IPS DF 4.7 (cell line): ENCODE results near the gene LGALS4.
"Not testable (repeated sequence)": the region's sequence is repeated elsewhere in the genome, so short reads cannot be mapped to it uniquely, and the experiment has no call there.

Experiments
- DNase-seq: peaks from one replicate; pipeline ENCODE4 v3.0.0-alpha.2; 2013; ENCODE audit warnings: low spot score; ENCODE audit errors: extremely low read depth

The LGALS4 gene

GRCh38 chr19:38842439-38843174 lies 29.9 kb upstream of the LGALS4 start:
- no peak for DNase-seq

GRCh38 chr19:38841787-38842438 lies 29.2 kb upstream of the LGALS4 start:
- DNase-seq = no peak

GRCh38 chr19:38841180-38841766 lies 28.5 kb upstream of the LGALS4 start:
- no peak for DNase-seq

GRCh38 chr19:38840583-38840968 lies 27.8 kb upstream of the LGALS4 start:
- DNase-seq = no peak

- no peak for DNase-seq
Measured at GRCh38 chr19:38839816-38840582, 27.3 kb upstream of the LGALS4 start.

GRCh38 chr19:38838986-38839761 lies 26.4 kb upstream of the LGALS4 start:
- no peak for DNase-seq

GRCh38 chr19:38838208-38838985 lies 25.7 kb upstream of the LGALS4 start:
- no peak for DNase-seq

- no peak for DNase-seq
Measured at GRCh38 chr19:38837656-38838121, 24.9 kb upstream of the LGALS4 start.

- DNase-seq = no peak
Measured at GRCh38 chr19:38836983-38837626, 24.4 kb upstream of the LGALS4 start.

- no peak for DNase-seq
Measured at GRCh38 chr19:38836159-38836982, 23.6 kb upstream of the LGALS4 start.

- DNase-seq = no peak
Measured at GRCh38 chr19:38834590-38834989, 21.8 kb upstream of the LGALS4 start.

GRCh38 chr19:38834104-38834490 lies 21.4 kb upstream of the LGALS4 start:
- DNase-seq = no peak

GRCh38 chr19:38833092-38833425 lies 20.3 kb upstream of the LGALS4 start:
- no peak for DNase-seq

GRCh38 chr19:38831142-38831605 lies 18.4 kb upstream of the LGALS4 start:
- DNase-seq = no peak

- DNase-seq = no peak
Measured at GRCh38 chr19:38830039-38830733, 17.4 kb upstream of the LGALS4 start.

GRCh38 chr19:38829203-38829602 lies 16.5 kb upstream of the LGALS4 start:
- not testable (repeated sequence) for DNase-seq

- DNase-seq = no peak
Measured at GRCh38 chr19:38826856-38827551, 14.3 kb upstream of the LGALS4 start.

- DNase-seq = not testable (repeated sequence)
Measured at GRCh38 chr19:38825936-38826335, 13.2 kb upstream of the LGALS4 start.
